ENCODE data around the gene NUDT16L1.

DNA sequence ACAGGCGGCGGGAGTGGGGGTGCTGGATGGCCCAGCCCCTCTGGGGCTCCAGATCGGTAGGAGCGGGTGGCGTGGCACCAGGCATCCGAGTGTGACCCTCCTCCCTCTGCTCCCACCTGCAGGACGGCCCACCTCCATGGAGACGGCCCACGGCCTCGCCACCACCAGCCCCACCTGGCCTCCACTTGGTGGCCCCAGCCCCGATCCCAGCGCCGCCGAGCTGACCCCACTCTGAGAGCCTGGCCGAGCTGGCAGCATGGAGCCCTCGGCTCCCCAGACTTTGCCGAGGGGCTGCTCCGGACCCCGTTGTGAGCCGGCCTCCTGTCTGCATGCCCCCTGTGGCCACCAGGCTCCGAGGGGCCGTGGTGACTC is 4.7 kb upstream of the NUDT16L1 start:
- TF ChIP-seq, protein P1, sequence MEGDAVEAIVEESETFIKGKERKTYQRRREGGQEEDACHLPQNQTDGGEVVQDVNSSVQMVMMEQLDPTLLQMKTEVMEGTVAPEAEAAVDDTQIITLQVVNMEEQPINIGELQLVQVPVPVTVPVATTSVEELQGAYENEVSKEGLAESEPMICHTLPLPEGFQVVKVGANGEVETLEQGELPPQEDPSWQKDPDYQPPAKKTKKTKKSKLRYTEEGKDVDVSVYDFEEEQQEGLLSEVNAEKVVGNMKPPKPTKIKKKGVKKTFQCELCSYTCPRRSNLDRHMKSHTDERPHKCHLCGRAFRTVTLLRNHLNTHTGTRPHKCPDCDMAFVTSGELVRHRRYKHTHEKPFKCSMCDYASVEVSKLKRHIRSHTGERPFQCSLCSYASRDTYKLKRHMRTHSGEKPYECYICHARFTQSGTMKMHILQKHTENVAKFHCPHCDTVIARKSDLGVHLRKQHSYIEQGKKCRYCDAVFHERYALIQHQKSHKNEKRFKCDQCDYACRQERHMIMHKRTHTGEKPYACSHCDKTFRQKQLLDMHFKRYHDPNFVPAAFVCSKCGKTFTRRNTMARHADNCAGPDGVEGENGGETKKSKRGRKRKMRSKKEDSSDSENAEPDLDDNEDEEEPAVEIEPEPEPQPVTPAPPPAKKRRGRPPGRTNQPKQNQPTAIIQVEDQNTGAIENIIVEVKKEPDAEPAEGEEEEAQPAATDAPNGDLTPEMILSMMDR (IDR thresholded peaks at IDR 0.05): no peak
- TF ChIP-seq POLR2A (IDR thresholded peaks at IDR 0.05): no peak
